ENCODE data around the gene PDE7B. TPM values are rescaled to one million over a fixed set of nuclear protein-coding genes. Genes with fewer than 3 reads are reported as not detected.

Gene PDE7B
- total RNA-seq, 4 donors from 2014 or later = 1.4 to 11.6 (median 3.5) TPM

- TF ChIP-seq POLR2A (IDR thresholded peaks at IDR 0.05) (no peak), CTCF (IDR thresholded peaks at IDR 0.05) (no peak)
- no peaks in the 10 kb centered on the region for H3K9me3 ChIP-seq
- no peaks in the 10 kb centered on the region for H3K27me3 ChIP-seq
- no peak overlapping the region for H3K27ac ChIP-seq
- DNase-seq = no peak
- no peak overlapping the region for H3K4me3 ChIP-seq
- H3K4me1 ChIP-seq = no peaks in the 10 kb centered on the region
- H3K36me3 ChIP-seq = no peaks in the 10 kb centered on the region
These were observed 381.2 kb downstream of the PDE7B start for GRCh38 chr6:136232701-136233100.

- TF ChIP-seq CTCF (IDR thresholded peaks at IDR 0.05) (no peak), POLR2A (IDR thresholded peaks at IDR 0.05) (no peak)
- Histone ChIP-seq H3K4me3 (no peak overlapping the region), H3K36me3 (no peaks in the 10 kb centered on the region), H3K27ac (no peak overlapping the region), H3K9me3 (no peaks in the 10 kb centered on the region), H3K27me3 (no peaks in the 10 kb centered on the region), H3K4me1 (no peaks in the 10 kb centered on the region)
- DNase-seq = no peak
These were observed 383.7 kb downstream of the PDE7B start for GRCh38 chr6:136235233-136235564.

GRCh38 chr6:136236466-136237293 is 385.2 kb downstream of the PDE7B start:
- Histone ChIP-seq H3K27me3 (no peaks in the 10 kb centered on the region), H3K36me3 (no peaks in the 10 kb centered on the region), H3K9me3 (no peaks in the 10 kb centered on the region), H3K4me3 (no peak overlapping the region), H3K27ac (no peak overlapping the region), H3K4me1 (no peaks in the 10 kb centered on the region)
- no peak for TF ChIP-seq CTCF (IDR thresholded peaks at IDR 0.05)
- TF ChIP-seq POLR2A (IDR thresholded peaks at IDR 0.05) = no peak
- DNase-seq = no peak

- Histone ChIP-seq H3K4me1 (no peaks in the 10 kb centered on the region), H3K36me3 (no peaks in the 10 kb centered on the region), H3K4me3 (no peak overlapping the region), H3K27ac (no peak overlapping the region), H3K9me3 (no peaks in the 10 kb centered on the region), H3K27me3 (no peaks in the 10 kb centered on the region)
- DNase-seq = no peak
- TF ChIP-seq CTCF (IDR thresholded peaks at IDR 0.05) (no peak), POLR2A (IDR thresholded peaks at IDR 0.05) (no peak)
These were observed 392.6 kb downstream of the PDE7B start for GRCh38 chr6:136244061-136244616.

Data from Peyer's patch (tissue), 4 donors.